ENCODE results near the gene PROX1. TPM values are rescaled to one million over a fixed set of nuclear protein-coding genes. Genes with fewer than 3 reads are reported as not detected.

PROX1 gene
- total RNA-seq, 1 donor from 2014 or later: 4.1 TPM

- no peak for DNase-seq (ENCODE audit: low spot score)
Observed at GRCh38 chr1:213998785-213999184, 11.0 kb downstream of the PROX1 start.

DNA sequence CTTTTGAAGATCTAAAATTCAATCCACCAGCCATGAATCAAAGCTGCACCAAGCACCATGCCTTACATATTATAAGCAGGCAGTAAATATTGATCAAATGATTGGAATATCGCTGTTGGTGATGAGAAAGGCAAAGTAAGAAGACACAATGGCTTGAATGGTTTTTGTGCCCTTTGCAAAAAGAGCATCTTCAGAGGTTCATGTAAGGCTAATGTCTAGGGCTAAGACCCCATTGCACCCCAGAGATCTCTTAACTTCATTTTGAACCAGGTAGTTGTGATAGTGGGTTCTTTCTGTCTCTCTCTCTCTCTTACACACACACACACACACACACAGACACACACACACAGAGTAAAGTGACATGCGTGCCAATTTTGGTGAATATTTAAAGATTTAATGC is 12.0 kb downstream of the PROX1 start:
- no peak for DNase-seq (ENCODE audit: low spot score)

DNA sequence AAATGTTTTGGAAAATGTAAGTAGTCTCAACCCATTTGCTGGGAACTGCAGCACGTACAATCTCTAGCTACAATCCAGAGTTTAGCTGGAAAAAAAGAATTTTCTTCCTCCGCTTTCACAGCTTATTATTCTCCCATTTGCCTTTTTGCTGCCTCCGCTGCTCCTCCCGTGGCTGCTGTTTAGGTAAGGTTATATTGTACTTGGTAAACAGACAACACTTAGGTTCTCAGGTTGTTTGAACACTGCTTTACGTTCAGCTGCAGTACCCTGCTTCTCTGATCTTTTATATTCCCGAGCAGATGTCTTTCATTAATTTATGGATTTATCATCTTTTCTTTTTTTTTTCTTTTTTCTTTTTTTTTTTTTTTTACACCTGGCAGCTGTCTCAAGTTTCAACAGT is 14.3 kb downstream of the PROX1 start:
- no peak for DNase-seq (ENCODE audit: low spot score)

DNA sequence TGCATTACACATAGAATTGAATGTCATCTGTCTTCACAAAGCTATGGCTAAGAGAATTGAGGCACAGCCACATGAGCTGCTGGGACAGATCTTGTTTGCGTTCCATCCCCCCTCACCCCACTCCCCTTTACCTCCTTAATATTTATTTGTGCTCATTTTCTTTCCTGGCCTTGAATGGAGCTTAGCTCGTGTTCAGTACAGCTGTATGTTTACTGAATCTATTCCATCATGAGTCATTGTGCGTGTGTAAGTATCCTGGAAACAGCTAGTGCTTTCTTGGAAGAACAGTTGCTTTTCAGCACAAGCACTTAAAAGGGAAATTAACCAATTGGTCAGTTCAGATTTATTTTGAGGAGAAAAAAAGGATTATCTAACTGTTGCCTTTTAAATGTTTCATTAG is 14.7 kb downstream of the PROX1 start:
- no peak for DNase-seq (ENCODE audit: low spot score)

- no peak for DNase-seq (ENCODE audit: low spot score)
Observed at GRCh38 chr1:214003233-214003632, 15.5 kb downstream of the PROX1 start.

GRCh38 chr1:214004014-214004413 is 16.2 kb downstream of the PROX1 start:
- DNase-seq (ENCODE audit: low spot score): no peak

DNA sequence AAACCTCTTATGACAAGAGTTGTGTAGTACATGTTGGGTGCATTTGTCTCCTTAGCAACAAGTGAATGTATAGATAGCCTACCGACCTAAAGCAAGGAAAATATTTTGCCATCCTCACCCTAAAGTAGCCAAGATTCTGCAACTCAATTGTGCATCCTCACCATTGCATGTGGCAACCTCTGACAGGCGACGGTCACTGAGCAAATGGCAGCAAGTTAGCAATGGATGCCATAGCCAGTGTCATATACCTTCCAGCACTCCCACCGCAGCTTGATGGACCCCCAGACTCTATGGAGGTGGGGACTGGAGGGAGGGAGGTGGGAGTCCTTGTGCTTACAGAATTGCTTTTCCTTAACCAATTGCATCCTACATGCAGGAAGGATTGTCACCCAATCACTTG is 17.0 kb downstream of the PROX1 start:
- DNase-seq (ENCODE audit: low spot score): no peak

DNA sequence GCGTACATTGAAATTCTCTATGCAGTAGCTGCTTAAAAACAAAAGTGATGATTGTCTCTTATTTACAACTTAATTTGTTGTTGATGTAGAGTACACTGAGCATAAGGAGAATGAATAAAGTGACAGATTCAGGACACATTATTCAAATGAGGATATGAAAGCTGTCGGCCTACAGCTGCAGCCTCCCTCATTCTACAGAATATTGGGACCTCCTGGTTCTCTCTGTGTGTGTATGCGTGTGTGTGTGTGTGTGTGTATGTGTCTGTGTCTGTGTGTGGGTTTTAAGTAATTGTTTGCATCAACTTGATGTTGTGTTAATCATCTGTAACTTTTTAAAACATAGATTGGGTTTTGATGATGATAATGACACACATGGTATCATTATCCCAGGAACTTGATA is 17.9 kb downstream of the PROX1 start:
- DNase-seq (ENCODE audit: low spot score): no peak

- DNase-seq (ENCODE audit: low spot score): no peak
Observed at GRCh38 chr1:214006845-214007244, 19.1 kb downstream of the PROX1 start.

- DNase-seq (ENCODE audit: low spot score): no peak
Observed at GRCh38 chr1:214008347-214008746, 20.6 kb downstream of the PROX1 start.

GRCh38 chr1:214008791-214009422 is 21.1 kb downstream of the PROX1 start:
- DNase-seq (ENCODE audit: low spot score): no peak

- DNase-seq (ENCODE audit: low spot score): no peak
Observed at GRCh38 chr1:214009423-214010196, 21.8 kb downstream of the PROX1 start.

DNA sequence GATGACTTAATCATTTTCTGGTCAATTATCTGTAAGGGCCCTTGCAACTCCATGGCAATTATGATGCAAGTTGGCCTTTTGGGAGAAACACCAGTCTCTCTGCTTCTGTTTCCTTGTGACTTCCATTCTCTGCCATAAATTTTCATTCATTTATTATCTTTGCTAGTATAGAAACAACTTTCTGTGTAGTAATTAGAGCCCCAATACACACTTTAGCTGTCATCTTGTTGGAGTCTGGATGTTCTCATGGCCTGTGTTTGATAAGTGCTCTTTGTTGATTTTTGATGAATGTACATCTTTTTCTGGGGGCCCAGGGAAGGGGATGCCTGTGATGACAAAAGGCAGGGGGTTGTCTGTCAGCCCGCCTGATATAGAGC is 22.4 kb downstream of the PROX1 start:
- DNase-seq (ENCODE audit: low spot score): no peak

GRCh38 chr1:214010717-214011116 is 22.9 kb downstream of the PROX1 start:
- DNase-seq (ENCODE audit: low spot score): no peak

DNA sequence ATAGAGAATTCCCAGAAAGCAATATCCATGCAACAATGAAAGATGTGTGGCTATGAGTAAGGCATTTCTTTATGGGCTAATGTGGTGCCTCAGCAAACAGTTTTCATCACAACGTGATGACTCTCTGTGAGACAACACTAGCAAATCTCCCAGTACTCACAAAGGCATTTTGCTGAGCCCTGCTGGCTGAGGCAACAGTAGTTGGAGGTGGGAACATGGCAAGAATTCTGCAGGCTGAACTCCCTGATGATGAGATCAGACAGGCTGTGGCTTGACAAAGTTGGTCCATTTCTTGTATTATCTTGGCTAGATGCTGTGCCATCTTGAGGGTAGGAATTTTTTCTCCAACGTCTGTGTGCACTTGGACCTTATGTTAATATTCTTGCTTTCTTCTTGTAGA is 24.6 kb downstream of the PROX1 start:
- DNase-seq (ENCODE audit: low spot score): no peak

- DNase-seq (ENCODE audit: low spot score): no peak
Observed at GRCh38 chr1:214013614-214014377, 26.0 kb downstream of the PROX1 start.

- no peak for DNase-seq (ENCODE audit: low spot score)
Observed at GRCh38 chr1:214014730-214015129, 27.0 kb downstream of the PROX1 start.

GRCh38 chr1:214017191-214017982 is 29.6 kb downstream of the PROX1 start:
- no peak for DNase-seq (ENCODE audit: low spot score)

- DNase-seq (ENCODE audit: low spot score): no peak
Observed at GRCh38 chr1:214018386-214019268, 30.9 kb downstream of the PROX1 start.

GRCh38 chr1:214019499-214019898 is 31.7 kb downstream of the PROX1 start:
- DNase-seq (ENCODE audit: low spot score): no peak

DNA sequence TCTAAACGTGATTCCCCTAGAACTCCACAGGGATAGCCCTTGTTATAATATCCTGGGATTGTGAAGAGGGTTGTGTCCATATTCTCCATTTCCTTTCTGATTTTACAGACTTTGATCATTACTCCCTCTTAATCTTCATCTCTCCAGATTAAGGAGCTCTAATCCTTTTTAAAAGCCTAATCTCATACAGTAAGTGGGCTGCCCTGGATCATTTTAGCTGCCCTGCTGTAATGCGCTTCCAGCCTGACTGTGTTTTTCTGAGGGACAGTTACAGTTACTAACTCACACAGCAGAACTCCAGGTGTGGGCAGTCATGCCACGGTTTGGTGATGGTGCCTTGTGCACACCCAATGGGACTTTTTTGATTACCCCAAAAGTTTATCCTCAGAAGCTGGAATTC is 33.5 kb downstream of the PROX1 start:
- no peak for DNase-seq (ENCODE audit: low spot score)

Measured in mesenteric fat pad (tissue), 1 donor.